HFF-Myc (cell line): ENCODE measurements around the gene HEMK1.

ENCODE experiments used
- DNase-seq: peaks from one replicate; pipeline ENCODE4 v3.0.0-alpha.2; 2011; ENCODE audit warnings: low read depth; ENCODE audit errors: extremely low read depth
- H3K4me3 ChIP-seq: replicated peaks from 2 replicates; pipeline ENCODE4 v1.5.1; 2011; ENCODE audit warnings: low read depth, mild to moderate bottlenecking, control low read depth, low read length
- TF ChIP-seq, protein P1 (sequence below): IDR thresholded peaks from 2 replicates; pipeline ENCODE4 v1.5.1; 2012; ENCODE audit warnings: mild to moderate bottlenecking, low read depth, low read length, control low read depth; ENCODE audit errors: missing control alignments

HEMK1 gene

DNA sequence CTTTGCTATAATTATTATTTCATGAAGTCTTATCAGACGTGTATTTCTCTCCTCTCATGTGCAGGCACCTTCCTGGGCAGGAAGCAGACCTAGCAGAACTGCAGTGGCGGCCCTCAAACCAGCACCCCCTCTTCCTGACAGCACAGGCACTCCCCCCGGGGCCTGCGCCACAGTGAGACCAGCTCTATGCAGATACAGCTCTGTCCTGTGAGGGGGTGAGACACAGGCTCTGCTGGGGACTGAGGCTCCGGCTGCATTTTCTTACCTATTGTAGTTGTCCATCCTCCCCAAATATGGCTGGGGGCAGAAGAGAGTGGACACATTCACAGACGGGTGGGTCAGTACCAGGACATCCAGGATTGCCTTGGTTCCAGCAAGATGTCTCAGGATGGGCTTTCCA, 37.3 kb downstream of the HEMK1 start:
- TF ChIP-seq, protein P1, sequence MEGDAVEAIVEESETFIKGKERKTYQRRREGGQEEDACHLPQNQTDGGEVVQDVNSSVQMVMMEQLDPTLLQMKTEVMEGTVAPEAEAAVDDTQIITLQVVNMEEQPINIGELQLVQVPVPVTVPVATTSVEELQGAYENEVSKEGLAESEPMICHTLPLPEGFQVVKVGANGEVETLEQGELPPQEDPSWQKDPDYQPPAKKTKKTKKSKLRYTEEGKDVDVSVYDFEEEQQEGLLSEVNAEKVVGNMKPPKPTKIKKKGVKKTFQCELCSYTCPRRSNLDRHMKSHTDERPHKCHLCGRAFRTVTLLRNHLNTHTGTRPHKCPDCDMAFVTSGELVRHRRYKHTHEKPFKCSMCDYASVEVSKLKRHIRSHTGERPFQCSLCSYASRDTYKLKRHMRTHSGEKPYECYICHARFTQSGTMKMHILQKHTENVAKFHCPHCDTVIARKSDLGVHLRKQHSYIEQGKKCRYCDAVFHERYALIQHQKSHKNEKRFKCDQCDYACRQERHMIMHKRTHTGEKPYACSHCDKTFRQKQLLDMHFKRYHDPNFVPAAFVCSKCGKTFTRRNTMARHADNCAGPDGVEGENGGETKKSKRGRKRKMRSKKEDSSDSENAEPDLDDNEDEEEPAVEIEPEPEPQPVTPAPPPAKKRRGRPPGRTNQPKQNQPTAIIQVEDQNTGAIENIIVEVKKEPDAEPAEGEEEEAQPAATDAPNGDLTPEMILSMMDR, result no peak
- no peak for DNase-seq
- no peak overlapping the region for H3K4me3 ChIP-seq

DNA sequence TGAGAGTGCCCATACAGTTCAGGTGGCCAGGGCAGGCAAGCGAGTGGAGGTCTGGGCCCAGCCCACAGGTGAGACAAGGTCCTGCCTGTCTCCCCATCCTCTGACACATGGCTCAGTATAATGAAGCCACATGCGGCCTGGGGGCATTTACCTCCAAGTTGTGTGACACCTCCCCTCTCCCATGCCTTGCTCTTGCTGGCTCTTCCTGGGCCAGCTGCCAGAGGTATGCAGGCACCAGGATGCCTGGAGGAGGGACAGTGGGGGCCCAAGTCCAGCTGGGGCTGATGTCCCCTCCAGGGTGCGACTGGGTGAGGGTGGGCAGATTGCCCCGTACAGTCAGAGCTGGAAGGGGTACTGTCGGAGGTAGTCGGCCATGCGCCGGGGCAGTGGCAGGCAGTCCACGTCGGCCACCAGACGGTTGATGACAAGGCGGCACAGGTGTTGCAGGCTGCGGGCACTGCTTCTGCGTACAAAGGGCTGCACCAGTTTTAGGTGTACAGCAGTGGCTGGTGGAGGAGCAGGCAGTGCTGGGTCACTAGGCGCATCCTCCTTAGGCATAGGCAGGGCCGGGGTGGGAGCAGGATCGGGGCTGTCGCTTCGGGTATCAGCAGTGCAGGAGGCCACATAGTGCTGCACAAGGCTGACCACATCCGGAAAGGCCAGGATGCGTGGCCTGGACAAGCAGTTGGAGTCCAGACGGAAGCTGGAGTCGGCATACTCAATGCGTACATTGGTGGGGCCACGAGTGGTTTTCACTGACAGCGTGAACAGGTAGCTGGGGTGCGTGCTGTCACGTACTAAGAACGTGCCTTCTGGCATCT, 38.2 kb downstream of the HEMK1 start:
- TF ChIP-seq, protein P1, result no peak
- H3K4me3 ChIP-seq, result no peak overlapping the region
- no peak for DNase-seq

DNA sequence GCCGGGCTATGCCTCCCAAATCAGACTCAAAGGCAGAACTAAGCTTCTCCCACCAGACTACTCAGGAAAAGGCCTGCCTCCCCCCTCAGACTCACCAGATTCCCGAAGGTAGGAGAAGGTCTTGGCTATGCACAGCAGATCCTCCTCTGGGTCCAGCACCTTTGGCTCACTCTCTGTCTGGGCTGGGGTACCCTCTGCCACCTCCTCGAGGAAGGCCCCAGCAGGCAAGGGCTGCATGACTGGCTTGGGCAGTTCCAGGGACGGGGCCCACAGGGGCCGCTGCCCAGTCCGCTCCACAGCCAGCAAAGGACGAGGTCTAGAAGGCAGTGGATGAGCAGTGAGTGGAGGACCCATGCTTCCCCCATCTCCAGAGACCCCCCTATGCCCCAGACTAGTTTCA, 39.0 kb downstream of the HEMK1 start:
- H3K4me3 ChIP-seq, result no peak overlapping the region
- TF ChIP-seq, protein P1, result no peak
- DNase-seq, result no peak

DNA sequence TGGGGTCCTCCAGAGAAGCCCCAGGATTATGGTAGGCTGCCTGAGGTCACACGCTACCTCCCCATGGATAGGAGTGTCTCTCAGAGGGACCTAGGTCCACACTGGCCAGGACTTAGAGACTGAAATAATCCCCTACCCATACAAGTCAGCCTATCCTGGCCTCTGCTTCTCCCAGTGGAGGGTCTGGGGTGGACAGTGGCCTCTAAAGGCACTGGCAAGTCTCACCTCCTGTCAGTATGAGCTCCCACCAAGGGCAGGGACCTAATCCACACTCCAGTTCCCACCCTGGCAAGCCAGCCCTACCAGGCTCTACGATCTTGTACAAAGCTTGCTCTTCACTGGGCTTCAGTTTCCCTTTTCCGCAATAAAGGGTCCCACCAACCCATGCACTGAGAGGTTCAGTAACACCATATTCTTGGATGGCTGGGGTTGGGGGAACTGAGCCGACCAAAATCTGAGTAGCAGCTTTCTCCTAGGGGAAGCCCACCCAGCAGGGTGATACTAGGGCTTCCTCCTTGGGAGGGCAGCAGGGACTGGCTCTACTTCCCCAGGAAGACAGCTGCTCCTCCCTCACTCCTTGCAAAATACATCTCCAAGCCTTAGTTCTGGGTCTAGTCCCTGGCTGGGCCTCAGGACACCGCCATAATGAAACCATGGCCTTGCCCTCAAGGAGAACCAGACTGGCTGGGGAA, 39.9 kb downstream of the HEMK1 start:
- DNase-seq, result no peak
- no peak overlapping the region for H3K4me3 ChIP-seq
- TF ChIP-seq, protein P1, result no peak

DNA sequence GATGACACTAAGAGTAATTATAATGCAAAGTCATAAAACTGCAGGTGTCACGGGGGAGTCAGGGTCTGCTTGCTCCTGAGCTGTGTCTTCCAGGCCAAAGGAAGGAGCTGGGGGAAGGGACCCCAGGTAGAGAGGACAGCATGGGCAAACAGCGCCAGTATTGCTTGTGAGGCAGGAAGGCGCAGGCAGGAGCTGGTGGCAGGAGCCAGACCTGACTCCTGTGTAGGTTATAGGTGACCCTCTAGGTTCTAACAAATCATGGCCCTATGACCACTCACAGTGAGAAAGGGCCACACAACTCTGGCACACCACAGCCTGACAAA, 40.4 kb downstream of the HEMK1 start:
- DNase-seq, result no peak
- H3K4me3 ChIP-seq, result no peak overlapping the region
- TF ChIP-seq, protein P1, result no peak

DNA sequence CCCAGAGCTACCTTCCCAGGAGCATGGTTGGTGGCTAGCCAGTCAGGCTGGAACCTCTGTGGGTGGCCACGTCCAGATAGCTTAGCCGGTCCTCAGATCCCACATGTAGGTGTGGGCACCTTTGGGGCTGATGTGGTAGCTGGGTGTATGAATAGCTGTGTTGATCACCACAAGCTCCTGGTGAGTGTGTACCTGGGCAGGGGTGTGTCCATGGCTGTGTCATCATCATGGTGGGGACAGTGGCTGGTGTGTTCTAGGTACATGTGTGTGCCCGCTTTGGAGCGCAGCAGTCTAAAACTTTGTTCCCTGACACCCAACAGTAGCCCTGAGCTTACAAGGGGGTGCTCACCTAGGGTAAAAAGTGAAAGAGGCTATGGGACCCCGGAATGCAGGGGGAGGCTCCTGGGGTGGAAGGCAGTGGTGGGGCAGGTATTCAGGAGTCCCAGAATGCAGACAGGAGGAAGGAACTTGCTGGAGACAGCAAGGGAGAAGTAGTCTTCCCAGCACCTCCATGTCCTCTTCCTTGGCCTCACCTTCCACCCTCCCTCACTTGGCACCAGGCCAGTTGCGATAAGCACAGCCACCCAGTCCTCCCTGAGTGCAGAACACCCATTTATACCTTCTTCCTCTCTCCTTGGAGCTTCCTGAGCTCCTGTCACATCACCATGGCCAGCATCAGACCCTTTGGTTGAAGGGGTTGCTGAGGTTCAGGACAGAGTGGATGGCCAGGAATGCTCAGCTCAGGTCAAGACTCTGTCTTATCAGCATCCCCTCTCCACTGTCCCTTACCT, 41.1 kb downstream of the HEMK1 start:
- peak overlapping the region; percentile 67 for H3K4me3 ChIP-seq
- DNase-seq, result no peak
- TF ChIP-seq, protein P1, result no peak
